Measurements from ENCODE around the gene RSPH4A.
"Not testable (repeated sequence)": the region's sequence is repeated elsewhere in the genome, so short reads cannot be mapped to it uniquely, and the experiment has no call there.

Gene RSPH4A

DNA sequence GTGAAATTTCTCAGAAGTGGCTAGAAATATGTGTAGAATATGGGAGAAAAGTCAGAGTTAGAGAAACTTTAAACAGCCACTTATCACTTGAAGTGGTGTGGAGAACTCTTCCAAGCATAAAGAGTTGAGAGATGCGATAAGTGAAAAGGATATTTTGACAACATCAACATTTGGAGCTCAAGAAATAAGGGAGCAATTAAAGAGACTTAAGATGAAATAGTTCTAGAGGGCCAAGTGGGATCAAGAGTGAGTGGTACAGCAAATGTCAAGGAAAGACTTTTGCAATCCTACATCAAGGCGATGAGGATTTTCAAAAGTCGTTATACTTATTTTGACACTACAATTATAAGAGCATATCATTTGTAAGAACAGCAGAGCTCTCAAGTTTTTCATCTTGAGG is 9.6 kb downstream of the RSPH4A start:
- no peak for DNase-seq (ENCODE audit: low read depth in 2 of 2)

DNA sequence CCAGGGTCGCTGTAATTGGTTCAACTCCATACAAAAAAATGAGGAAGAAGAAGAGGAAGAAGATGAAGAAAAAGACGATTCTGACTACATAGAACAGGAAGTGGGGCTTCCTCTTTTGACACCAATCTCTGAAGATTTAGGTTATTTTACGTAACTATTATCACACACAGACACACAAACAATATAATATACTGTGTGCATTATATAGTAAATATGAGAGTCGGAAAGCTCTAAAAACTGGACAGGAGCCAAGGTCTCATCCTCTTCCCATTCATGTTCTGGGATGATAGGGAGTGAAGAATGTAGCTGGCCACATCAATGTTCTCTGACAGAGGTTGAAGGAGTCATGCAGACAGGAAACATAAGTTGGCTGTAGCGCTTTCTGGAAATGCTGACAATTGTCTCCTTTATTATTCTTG is 13.3 kb downstream of the RSPH4A start:
- no peak for DNase-seq (ENCODE audit: low read depth in 2 of 2)

DNA sequence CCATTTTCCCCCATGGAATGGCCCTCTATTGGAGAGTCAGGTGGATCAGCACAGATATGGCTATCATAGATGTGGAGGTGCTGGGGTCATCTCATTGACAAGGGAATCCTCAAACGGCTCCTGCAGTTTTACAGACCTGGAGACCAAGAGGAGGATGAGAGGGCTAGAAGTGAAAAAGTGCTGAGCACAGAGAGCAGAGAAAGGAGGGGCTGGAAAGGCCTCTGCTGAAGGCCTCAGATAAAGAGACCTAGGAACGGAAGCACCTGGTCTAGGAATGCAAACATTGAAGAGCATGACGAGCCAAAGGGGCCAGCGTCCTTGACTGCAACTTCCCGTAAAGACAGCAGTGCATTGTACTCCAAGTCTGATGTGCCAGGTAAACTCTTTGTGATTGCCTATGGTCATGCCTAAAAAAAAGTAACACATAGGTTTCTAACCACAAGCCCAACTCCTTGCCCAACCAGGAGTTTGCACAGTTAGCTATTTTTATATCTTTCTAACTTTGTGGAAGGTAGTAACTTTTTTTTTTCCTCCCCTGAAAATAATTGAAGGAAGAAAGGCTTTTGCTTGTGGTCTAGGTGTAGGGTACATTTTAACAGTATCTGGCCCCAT is 15.2 kb downstream of the RSPH4A start:
- no peak for DNase-seq (ENCODE audit: low read depth in 2 of 2)

DNA sequence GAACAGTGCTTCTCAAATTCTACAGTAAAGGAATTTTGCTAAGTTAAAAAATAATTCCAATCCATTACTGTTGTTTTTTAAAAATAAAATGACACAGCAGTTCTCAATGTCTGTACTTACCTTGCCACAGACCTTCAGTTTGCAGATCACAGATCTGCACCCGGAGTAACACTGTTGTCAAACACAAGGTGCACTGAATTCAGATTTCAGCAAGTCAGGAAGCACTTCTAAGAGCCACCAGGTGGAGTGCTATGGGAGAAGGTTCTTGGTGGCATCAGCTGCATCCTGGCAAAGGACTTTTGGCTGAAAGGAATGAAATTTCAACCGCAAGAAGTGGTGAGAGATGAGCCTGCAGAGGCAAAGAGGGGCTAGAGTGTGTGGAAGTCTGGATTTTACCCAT is 17.4 kb downstream of the RSPH4A start:
- no peak for DNase-seq (ENCODE audit: low read depth in 2 of 2)

DNA sequence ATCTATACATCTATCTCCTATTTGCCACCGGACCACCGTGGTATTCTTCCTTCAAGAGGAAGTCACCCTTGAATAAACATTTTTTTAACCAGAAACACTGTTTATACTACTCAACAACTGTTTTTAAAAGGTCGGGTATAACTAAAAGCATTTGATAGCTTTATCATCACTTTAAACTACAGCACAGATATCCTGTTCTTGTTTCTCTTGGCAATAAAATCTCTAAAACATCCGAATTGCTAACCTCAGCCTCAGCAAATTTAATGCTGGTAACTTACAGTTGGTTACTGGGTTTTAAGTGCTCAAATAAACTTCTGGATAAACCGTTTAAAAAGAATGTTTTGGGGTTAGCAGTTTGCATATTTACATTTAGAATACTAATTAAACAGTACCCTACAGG is 31.9 kb downstream of the RSPH4A start:
- no peak for DNase-seq (ENCODE audit: low read depth in 2 of 2)

DNA sequence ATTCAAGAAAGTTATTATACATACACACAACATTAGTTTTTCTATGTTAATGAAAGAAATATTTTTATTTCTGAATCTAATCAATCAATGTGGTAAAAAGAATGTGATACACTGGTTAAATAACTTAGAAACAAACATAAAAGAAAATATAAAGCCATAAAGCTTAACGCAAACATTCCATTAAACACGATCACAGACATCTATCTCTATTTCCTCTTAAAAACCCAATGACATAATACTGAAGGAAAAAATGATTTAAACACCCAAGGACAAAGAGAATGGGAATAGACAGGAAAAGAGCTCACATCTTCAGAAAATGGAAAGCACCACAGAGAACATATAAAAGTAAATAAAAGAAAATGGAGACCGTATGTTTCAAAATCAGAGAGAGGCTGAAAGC is 32.9 kb downstream of the RSPH4A start:
- DNase-seq (ENCODE audit: low read depth in 2 of 2): no peak

DNA sequence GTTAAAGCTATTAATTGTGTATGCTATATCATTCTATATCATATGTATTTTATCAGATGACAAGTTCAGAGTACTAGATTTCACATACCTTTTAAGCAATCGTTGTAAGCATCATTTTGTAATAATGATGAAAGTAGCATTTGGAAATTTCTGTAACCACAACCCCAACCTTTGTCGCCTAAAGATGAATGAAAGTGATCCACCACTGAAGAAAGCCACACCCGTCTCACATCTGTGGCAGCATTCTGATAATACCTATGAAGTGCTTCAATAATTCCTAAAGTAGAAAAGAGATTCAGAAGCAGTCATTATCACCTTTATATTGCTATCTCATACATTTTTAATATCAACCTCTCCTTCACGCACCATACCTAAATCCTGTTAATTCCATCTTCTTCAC is 35.6 kb downstream of the RSPH4A start:
- no peak for DNase-seq (ENCODE audit: low read depth in 2 of 2)

DNA sequence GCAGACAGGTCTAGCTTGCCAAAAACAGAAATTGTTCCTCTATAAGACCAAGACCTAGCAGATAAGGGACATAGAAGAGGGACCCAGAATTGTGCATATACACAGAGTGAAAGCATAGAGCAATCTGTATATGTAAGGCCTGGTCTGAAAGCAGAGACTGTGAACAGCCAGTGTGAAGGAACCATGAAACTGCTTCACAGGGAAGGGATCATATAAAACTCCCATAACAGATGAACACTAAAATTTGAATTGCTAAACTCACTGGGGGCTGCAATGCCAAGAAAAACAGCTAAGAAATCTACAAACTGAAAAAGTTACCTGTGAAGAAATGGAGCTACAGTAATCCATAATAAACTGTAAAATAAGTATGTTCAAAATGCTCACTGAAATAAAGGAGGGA is 45.3 kb downstream of the RSPH4A start:
- DNase-seq (ENCODE audit: low read depth in 2 of 2): no peak

DNA sequence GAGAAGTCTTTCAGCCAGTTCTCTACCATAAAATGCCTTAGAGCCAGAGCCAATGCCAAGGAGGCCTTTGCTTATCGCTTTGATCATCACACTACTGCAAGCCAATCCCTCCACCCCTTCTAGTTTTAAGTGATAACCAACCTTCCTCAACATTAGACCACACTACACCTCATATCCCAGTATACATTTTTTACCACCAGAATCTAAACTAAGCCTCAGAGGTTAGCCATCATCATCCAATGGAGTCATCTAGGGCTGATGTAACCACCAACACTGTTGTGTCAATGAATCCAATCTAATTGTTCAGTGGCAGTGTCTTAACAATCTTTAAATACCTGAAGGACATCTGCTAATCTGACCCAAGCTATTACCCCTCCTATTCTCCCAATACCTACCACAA is 45.9 kb downstream of the RSPH4A start:
- no peak for DNase-seq (ENCODE audit: low read depth in 2 of 2)

DNA sequence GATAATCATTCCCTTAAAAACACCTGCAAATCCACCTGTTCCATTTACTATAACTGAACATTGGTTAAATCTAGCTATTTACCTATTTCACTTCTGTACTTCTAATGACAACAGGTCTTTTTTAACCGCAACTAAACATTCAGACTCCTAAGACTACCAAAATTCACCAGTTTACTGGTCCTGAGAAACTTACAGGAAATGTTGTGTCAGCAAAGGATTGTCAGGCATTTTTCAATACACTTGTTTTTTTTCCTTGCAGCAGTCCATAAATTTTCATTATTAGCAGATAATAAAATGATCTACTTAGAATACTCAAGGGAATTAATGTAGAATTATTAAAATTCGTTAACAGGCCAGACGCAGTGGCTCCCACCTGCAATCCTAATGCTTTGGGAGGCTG is 47.0 kb downstream of the RSPH4A start:
- no peak for DNase-seq (ENCODE audit: low read depth in 2 of 2)

DNA sequence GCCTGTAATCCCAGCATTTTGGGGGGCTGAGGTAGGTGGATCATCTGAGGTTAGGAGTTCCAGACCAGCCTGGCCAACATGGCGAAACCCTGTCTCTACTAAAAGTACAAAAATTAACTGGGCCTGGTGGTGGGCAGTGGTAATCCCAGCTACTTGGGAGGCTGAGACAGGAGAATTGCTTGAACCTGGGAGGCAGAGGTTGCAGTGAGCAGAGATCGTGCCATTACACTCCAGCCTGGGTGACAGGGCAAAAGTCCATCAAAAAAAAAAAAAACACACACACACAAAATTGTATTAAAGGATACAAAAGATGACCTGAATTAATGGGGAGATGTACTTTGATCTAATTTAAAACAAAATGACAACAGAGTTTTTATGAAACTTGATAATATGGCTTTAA is 47.9 kb downstream of the RSPH4A start:
- DNase-seq (ENCODE audit: low read depth in 2 of 2): not testable (repeated sequence)

DNA sequence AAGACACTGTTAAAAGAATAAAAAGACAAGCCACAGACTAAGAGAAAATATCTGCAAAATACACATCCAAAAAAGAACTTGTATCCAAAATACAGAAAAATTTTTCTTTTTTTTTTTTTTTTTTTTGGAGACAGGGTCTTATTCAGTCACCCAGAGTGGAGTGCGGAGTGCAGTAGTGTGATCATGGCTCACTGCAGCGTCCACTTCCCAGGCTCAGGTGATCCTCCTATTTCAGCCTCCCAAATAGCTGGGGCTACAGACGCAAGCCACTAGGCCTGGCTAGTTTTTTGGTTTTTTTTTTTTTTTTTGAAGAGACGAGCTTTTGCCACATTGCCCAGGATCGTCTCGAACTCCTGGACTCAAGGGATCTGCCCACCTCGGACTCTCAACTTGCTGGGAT is 49.2 kb downstream of the RSPH4A start:
- DNase-seq (ENCODE audit: low read depth in 2 of 2): no peak

DNA sequence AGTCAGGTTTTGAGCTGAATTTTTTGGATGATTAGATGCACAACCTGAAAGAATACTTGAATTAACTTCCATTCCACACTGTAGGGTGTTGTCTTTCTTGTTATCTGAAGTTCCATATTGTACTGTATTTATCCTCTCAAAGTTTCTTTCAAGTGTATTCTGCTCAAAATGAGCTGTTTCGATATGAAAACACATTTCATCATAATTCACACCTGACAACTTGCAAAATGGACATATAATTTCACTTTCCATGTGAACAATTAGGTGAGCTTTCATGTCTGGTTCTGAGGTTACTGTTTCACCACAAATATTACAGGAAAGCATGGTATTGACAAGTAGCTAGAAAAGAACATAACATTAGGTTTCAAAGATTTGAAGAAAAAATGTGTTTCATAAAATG is 50.6 kb downstream of the RSPH4A start:
- DNase-seq (ENCODE audit: low read depth in 2 of 2): no peak

DNA sequence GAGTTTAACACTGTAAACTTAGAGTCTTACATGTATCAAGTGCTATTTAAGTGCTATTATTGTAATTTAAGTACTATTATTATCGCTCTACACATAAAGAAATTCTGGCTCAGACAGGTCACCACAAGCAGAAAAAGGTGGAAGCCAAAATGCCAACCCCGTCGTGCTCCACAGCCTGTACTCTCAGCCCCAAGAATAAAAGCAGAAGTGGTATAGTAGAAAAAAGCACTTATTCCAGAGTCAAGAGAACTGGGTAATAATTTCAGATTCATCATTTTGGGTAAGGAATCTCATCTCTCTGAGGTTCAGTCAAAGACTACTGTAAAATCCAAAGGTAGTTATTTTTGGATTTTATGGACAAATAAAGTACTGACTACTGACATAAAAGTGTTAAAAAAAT is 51.3 kb downstream of the RSPH4A start:
- DNase-seq (ENCODE audit: low read depth in 2 of 2): no peak

DNA sequence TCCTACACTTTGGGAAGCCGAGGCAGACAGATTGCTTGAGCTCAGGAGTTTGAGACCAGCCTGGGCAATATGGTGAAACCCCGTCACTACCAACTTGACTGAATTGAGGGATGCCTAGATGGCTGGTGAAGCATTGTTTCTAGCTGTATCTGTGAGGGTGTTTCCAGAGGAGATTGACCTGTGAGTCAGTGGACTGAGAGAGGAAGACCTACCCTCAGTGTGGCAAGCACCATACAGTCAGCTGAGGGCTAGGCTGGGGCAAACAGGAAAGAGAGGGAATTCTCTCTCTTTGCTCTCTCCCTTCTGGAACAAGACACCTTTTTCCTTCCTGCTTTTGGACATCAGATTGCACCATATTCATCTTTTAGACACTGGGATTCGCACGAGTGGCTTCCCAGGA is 56.0 kb downstream of the RSPH4A start:
- DNase-seq (ENCODE audit: low read depth in 2 of 2): no peak

DNA sequence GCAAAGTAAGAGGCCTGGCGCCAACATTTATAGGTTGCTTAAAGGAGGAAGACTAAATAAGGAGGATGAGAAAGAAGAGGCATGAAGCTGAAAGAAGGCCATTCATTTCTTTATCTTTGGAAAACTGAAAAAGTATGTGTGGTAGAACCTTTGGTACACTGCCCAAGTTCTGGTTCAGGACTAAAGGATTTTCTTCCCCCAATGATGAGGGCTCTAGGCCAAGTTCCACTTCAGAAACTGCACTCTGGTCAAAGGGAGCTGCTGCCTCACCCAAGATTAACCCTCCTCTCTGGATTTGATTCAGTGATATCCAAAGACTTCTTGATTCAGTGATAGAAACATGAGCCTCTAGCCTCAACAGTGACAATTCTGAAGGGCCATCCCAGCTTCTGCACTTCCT is 59.7 kb downstream of the RSPH4A start:
- DNase-seq (ENCODE audit: low read depth in 2 of 2): no peak

DNA sequence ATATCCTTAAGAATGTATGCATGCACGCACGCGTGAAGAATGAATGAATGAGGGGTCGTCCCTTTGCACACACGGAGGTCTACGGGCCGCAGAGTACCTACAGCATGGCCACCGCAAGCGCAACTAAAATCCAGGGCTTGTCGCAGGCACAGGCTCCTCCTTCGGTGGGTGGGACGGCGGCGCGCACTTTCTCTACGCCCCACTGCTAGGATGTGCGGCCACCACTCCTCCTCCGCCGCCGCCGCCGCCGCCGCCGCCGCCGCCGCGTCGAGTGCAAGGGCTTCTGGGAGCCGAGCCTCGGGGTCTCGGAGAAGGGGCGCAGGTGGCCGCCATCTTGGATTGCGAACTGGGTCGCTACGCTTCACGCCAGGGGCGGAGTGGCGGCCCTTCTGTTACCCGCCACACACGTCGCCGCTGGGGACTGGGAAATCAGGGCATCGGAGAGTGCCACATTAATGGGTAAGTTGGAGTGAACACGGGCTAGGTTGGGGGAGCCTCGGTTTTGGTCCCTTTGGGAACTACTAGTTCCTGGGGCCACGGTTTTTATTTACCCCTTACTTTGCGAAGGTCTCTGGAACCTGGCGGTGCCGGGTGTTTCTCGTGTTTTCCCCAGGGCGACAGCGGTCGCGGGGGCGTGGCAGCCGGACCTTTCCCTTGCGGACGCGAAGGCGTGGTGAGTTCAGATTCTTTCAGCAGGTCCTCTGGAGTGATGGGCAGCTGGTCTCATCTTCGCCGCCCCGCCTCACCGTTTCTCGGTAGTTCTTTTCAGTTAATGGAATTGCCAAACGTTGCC is 64.8 kb downstream of the RSPH4A start, which contains the start of gene KPNA5:
TSS of gene KPNA5 (plus strand) at position 332 of the 793 bp plus-strand sequence. CDS start at position 456, 124 bp downstream.
- DNase-seq (ENCODE audit: low read depth in 2 of 2): peak; percentile 82 to 89

DNA sequence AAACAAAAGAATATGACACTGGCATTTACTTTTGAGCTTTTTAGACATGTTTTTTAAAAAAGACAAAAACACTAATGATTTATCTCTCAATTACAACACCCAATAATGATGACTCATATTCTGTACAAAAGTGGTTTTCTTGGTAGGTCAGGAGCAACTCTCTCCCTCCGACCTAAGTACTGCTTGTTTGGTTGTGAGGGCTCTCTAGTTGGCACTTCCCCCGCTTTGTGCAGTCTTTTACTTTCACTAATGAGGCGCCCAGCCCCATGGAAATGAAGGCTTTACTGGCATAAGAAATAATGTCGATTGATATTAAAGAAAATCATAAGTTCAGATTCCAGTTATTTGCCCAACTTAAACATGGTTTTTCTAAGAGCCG is 66.0 kb downstream of the RSPH4A start:
- DNase-seq (ENCODE audit: low read depth in 2 of 2): peak in 1 of 2 donors; percentile 5
